GM12878 (cell line): ENCODE data around the gene JPT1. TPM values are rescaled to one million over a fixed set of nuclear protein-coding genes. Genes with fewer than 3 reads are reported as not detected.

Source experiments
- ATAC-seq: fragments of 200-7000 bp; cut with Tn5 transposase; 3 replicates; pipeline ENCODE4 v1.9.1; 2020; ENCODE audit warnings: mild to moderate bottlenecking, moderate library complexity
- BruUV-seq: library from RNA; stranded (reverse); fragments of 400-500 nt; replicated peaks from 2 replicates; lab custom pipeline; 2021; lab: Mats Ljungman, UMichigan
- CTCF ChIA-PET: fragments of 300-600 bp; sonication (Branson Sonifier 250); formaldehyde crosslinking; extraction: SDS; loops from one replicate; lab custom pipeline; 2021; ENCODE audit warnings: inconsistent platforms; lab: Yijun Ruan, JAX
- POLR2A ChIA-PET: fragments of 350-600 bp; formaldehyde crosslinking; extraction: SDS; loops from one replicate; lab custom pipeline; 2021; ENCODE audit warnings: inconsistent platforms; lab: Charles Lee
- RAD21 ChIA-PET: fragments of 300-600 bp; sonication (Branson Sonifier 250); formaldehyde crosslinking; loops from one replicate; lab custom pipeline; 2023; ENCODE audit warnings: antibody characterized with exemption; ENCODE audit not compliant: unreplicated experiment; lab: Charles Lee
- SMC1A ChIA-PET: fragments of 300-600 bp; sonication (Branson Sonifier 250); formaldehyde crosslinking; loops from one replicate; lab custom pipeline; 2023; ENCODE audit not compliant: unreplicated experiment, uncharacterized antibody; lab: Charles Lee
- DNase-seq: peaks from one replicate; pipeline ENCODE4 v3.0.0-alpha.2; 2011; ENCODE audit warnings: low read depth, low spot score
- FAIRE-seq: peaks from 3 replicates; lab custom pipeline; 2011; peaks lifted over from hg19 to GRCh38; lab: Jason Lieb, UNC
- H2AFZ ChIP-seq: 2 replicates; pipeline ENCODE4 v1.6.0; 2011; ENCODE audit warnings: low read depth, low read length, control low read depth; ENCODE audit not compliant: control insufficient read depth
- H3K27ac ChIP-seq: 2 replicates; pipeline ENCODE4 v1.5.1; 2011; ENCODE audit warnings: control low read depth; ENCODE audit not compliant: control insufficient read depth, insufficient read depth
- H3K27me3 ChIP-seq, 2 experiments: replicated peaks in 1 of 2; 2 replicates each; pipeline versions ENCODE4 v1.6.0 to v1.6.1; 2011; ENCODE audit warnings: low read length in 1 of 2; ENCODE audit not compliant: control insufficient read depth in 2 of 2, insufficient read depth in 2 of 2
- H3K36me3 ChIP-seq, 2 experiments: 2 replicates each; pipeline ENCODE4 v1.5.1; 2011; ENCODE audit warnings: low read length in 1 of 2; ENCODE audit not compliant: control insufficient read depth in 2 of 2, insufficient read depth in 2 of 2
- H3K4me1 ChIP-seq: 2 replicates; pipeline ENCODE4 v1.6.1; 2011; ENCODE audit warnings: mild to moderate bottlenecking, low read length, moderate library complexity, mixed read lengths; ENCODE audit not compliant: control insufficient read depth, insufficient read depth
- H3K4me2 ChIP-seq: 2 replicates; pipeline ENCODE4 v1.6.0; 2011; ENCODE audit warnings: control low read depth; ENCODE audit not compliant: control insufficient read depth, insufficient read depth
- H3K4me3 ChIP-seq: fragments of 200-600 bp; sonication (generic); 2 replicates; pipeline ENCODE4 v1.5.1; 2016
- H3K79me2 ChIP-seq: 2 replicates; pipeline ENCODE4 v1.6.0; 2011; ENCODE audit warnings: low read length; ENCODE audit not compliant: control insufficient read depth, insufficient read depth
- H3K9ac ChIP-seq: 2 replicates; pipeline ENCODE4 v1.8.0; 2011; ENCODE audit warnings: low read length, control low read depth, mixed read lengths; ENCODE audit not compliant: control insufficient read depth, insufficient read depth
- H3K9me3 ChIP-seq: replicated peaks from 3 replicates; pipeline ENCODE4 v1.5.1; 2011; ENCODE audit warnings: mild to moderate bottlenecking, low read length; ENCODE audit not compliant: control insufficient read depth, insufficient read depth
- H4K20me1 ChIP-seq: 2 replicates; pipeline ENCODE4 v1.6.0; 2011; ENCODE audit not compliant: control insufficient read depth, insufficient read depth
- BCLAF1 ChIP-seq: fragments of 450-650 bp; IDR thresholded peaks from 2 replicates; pipeline ENCODE4 v1.6.1; 2017; ENCODE audit warnings: antibody characterized with exemption, mild to moderate bottlenecking, moderate library complexity
- E4F1 ChIP-seq: fragments of 450-650 bp; IDR thresholded peaks from 2 replicates; pipeline ENCODE4 v1.6.1; 2018; ENCODE audit warnings: borderline replicate concordance, mild to moderate bottlenecking; ENCODE audit not compliant: partially characterized antibody
- EGR1 ChIP-seq, 2 experiments: IDR thresholded peaks; 1 replicate in 1 of 2; 2 replicates in 1 of 2; pipeline ENCODE4 v1.6.1; 2011 to 2012; ENCODE audit warnings: low read depth in 2 of 2, low read length in 2 of 2, borderline replicate concordance in 1 of 2, mild to moderate bottlenecking in 1 of 2, moderate library complexity in 1 of 2
- MAX ChIP-seq: IDR thresholded peaks from 2 replicates; pipeline ENCODE4 v1.6.1; 2012; ENCODE audit warnings: low read depth, low read length, improper control_type of control experiment
- MTA3 ChIP-seq: IDR thresholded peaks from 2 replicates; pipeline ENCODE4 v1.6.1; 2012; ENCODE audit warnings: low read length, inconsistent platforms, borderline replicate concordance
- NRF1 ChIP-seq: conservative IDR thresholded peaks from 2 replicates; pipeline ENCODE4 v1.6.1; 2011; ENCODE audit warnings: mild to moderate bottlenecking, low read depth, low read length, improper control_type of control experiment
- SUPT20H ChIP-seq: IDR thresholded peaks from 2 replicates; pipeline ENCODE4 v1.6.1; 2011; ENCODE audit warnings: low read depth, mild to moderate bottlenecking, low read length, moderate library complexity, borderline replicate concordance; ENCODE audit not compliant: control insufficient read depth
- TAF1 ChIP-seq: IDR thresholded peaks from 2 replicates; pipeline ENCODE4 v1.6.1; 2011; ENCODE audit warnings: mild to moderate bottlenecking, low read depth, low read length, borderline replicate concordance
- TCF12 ChIP-seq: IDR thresholded peaks from 2 replicates; pipeline ENCODE4 v1.6.1; 2011; ENCODE audit warnings: low read depth, mild to moderate bottlenecking, low read length
- USF2 ChIP-seq: IDR thresholded peaks from 2 replicates; pipeline ENCODE4 v1.6.1; 2011; ENCODE audit warnings: low read depth, low read length, improper control_type of control experiment, borderline replicate concordance
- YBX1 ChIP-seq: fragments of 450-650 bp; IDR thresholded peaks from 2 replicates; pipeline ENCODE4 v1.6.1; 2016; ENCODE audit warnings: antibody characterized with exemption
- ZBTB33 ChIP-seq: fragments of 450-650 bp; IDR thresholded peaks from 2 replicates; pipeline ENCODE4 v1.6.1; 2017; ENCODE audit warnings: mild to moderate bottlenecking
- ZNF274 ChIP-seq: IDR thresholded peaks from one replicate; pipeline ENCODE4 v1.8.0; 2011; ENCODE audit not compliant: insufficient read length, insufficient read depth
- ZZZ3 ChIP-seq: IDR thresholded peaks from 2 replicates; pipeline ENCODE4 v1.6.1; 2011; ENCODE audit warnings: low read depth; ENCODE audit not compliant: control insufficient read depth, insufficient read length
- WGBS: methylation state at CpG from one replicate; pipeline ENCODE4 v1.1.6; 2016; ENCODE audit warnings: low lambda C conversion rate; ENCODE audit not compliant: insufficient replicate concordance, insufficient coverage; ENCODE audit errors: missing lambda C conversion rate; 5-methylcytosine and 5-hydroxymethylcytosine counted together
- in situ Hi-C: fragments of 300-500 bp; cut with MboI; formaldehyde crosslinking; loops from 9 replicates; pipeline ENCODE4 v1.14.3; 2018; ENCODE audit warnings: mixed read lengths
- intact Hi-C: fragments of 100-400 bp; cut with micrococcal nuclease; formaldehyde crosslinking; loops from one replicate; pipeline ENCODE4 v1.14.2; 2022; ENCODE audit not compliant: unreplicated experiment
- polyA plus RNA-seq, 11 experiments: library from polyadenylated mRNA; depleted of rRNA in 4 of 11; unstranded in 6 of 11; stranded (reverse) in 5 of 11; fragments of >200 nt; fragmentation: Nextera tagmentation in 4 of 11; fragmentation: Illumina TruSeq in 1 of 11; extraction: Ambion mirVana in 4 of 11; extraction: Trizol in 1 of 11; gene quantifications; 1 replicate in 1 of 11; 2 replicates in 10 of 11; pipeline versions ENCODE4 v1.2.1 to v1.2.3, GENCODE V29; 2011 to 2016; ENCODE audit warnings: inconsistent platforms in 2 of 11, missing spikeins in 2 of 11, low read depth in 1 of 11
- total RNA-seq, 4 experiments: library from RNA; depleted of rRNA in 3 of 4; stranded (reverse); fragments of >200 nt in 3 of 4; fragmentation: Illumina TruSeq in 1 of 4; extraction: Trizol in 1 of 4; gene quantifications; 2 replicates each; pipeline versions ENCODE4 v1.2.1 to v1.2.3, GENCODE V29; 2013 to 2021

Gene JPT1
- total and polyA plus RNA-seq, 10 of the 15 experiments (the other 5 are each of a cell fraction or from before 2014, with no cell fraction given) = 79.7 to 651 (median 323) TPM

GRCh38 chr17:75126954-75127353, 27.4 kb downstream of the JPT1 start:
- no peak for ATAC-seq
- peaks cover 18% of the 10 kb centered on the region for H3K4me1 ChIP-seq
- POLR2A ChIA-PET = interaction anchor here (0.6 to 1.8 kb wide), 5 partner anchors 10 to 180 kb away, joined by 3 to 8 read pairs (median 5); partner anchors contain the start of gene CDR2L
- TF ChIP-seq MTA3 (no peak), E4F1 (no peak), NRF1 (no peak), MAX (no peak), SUPT20H (no peak), TAF1 (no peak), ZZZ3 (no peak), TCF12 (no peak), USF2 (no peak), YBX1 (no peak), BCLAF1 (no peak), ZBTB33 (no peak), EGR1 (IDR thresholded peaks at IDR 0.05; ENCODE audit: borderline replicate concordance in 1 of 2, low read depth in 2 of 2, low read length in 2 of 2) (no peak), ZNF274 (no peak)

More at GRCh38 chr17:75126954-75127353, 27.4 kb downstream of the JPT1 start:
- intact Hi-C loops = loop anchor here (5.0 kb wide), 1 partner anchor 165 kb away; no protein-coding TSS in a partner anchor
- Histone ChIP-seq H3K36me3 (peaks cover 3 to 4% of the 10 kb centered on the region in 2 experiments; a peak in 3 of 4 replicates), H3K27ac (no peak overlapping the region), H4K20me1 (no peaks in the 10 kb centered on the region), H3K27me3 (no peaks in the 10 kb centered on the region), H3K79me2 (peaks cover 18% of the 10 kb centered on the region), H3K9me3 (no peaks in the 10 kb centered on the region), H2AFZ (no peak overlapping the region), H3K4me2 (no peak overlapping the region), H3K4me3 (no peak overlapping the region), H3K9ac (no peak overlapping the region)
- BruUV-seq = no TSS peak
- CTCF ChIA-PET = interaction anchor here (1.7 to 2.8 kb wide), 3 partner anchors 10 to 74 kb away, joined by 3 to 14 read pairs (median 9); no protein-coding TSS in a partner anchor
- in situ Hi-C loops = no loop called here
- WGBS = 95% methylated on average over 8 of the region's 8 CpGs
- SMC1A ChIA-PET = interaction anchor here (1.3 to 2.3 kb wide), 2 partner anchors 13 to 75 kb away, joined by 3 to 8 read pairs; no protein-coding TSS in a partner anchor
- RAD21 ChIA-PET = interaction anchor here (0.9 to 2.3 kb wide), 6 partner anchors 10 to 166 kb away, joined by 3 to 13 read pairs (median 5); no protein-coding TSS in a partner anchor
- FAIRE-seq (no peak), DNase-seq (no peak)
